Activated CD4-positive, alpha-beta T cell treated with anti-CD3 and anti-CD28 coated beads, Interleukin-2, amount 50 U/mL, for 48 hours (primary cell): ENCODE measurements around the gene SMG9.

ENCODE experiments used
- DNase-seq, 2 experiments: peaks; one replicate each; pipeline ENCODE4 v3.0.0-alpha.2; 2020

The SMG9 gene

GRCh38 chr19:43754503-43755255, at the start of gene SMG9:
SMG9 (minus strand) TSS chr19:43754962; CDS start chr19:43750741, 4,221 bp downstream.
- DNase-seq: peak; percentile 97

- DNase-seq: no peak
Observed at GRCh38 chr19:43804432-43804831, 49.7 kb upstream of the SMG9 start.

GRCh38 chr19:43802216-43802951, 47.6 kb upstream of the SMG9 start, which contains the start of gene LYPD5:
LYPD5 (minus strand) TSS chr19:43802447; CDS start chr19:43802380, 67 bp downstream.
- DNase-seq: no peak

- DNase-seq: no peak
Observed at GRCh38 chr19:43799502-43800142, 44.9 kb upstream of the SMG9 start.

- DNase-seq: peak; percentile 68 to 78
Observed at GRCh38 chr19:43798546-43799409, 44.0 kb upstream of the SMG9 start.

GRCh38 chr19:43798026-43798545, 43.3 kb upstream of the SMG9 start:
- no peak for DNase-seq

GRCh38 chr19:43797556-43797955, 42.8 kb upstream of the SMG9 start:
- no peak for DNase-seq

GRCh38 chr19:43797118-43797517, 42.4 kb upstream of the SMG9 start:
- DNase-seq: no peak

- DNase-seq: no peak
Observed at GRCh38 chr19:43790587-43790986, 35.8 kb upstream of the SMG9 start.

GRCh38 chr19:43789029-43789428, 34.3 kb upstream of the SMG9 start:
- peak in 1 of 2 experiments; percentile 22 for DNase-seq

- DNase-seq: no peak
Observed at GRCh38 chr19:43786665-43787064, 31.9 kb upstream of the SMG9 start.

GRCh38 chr19:43784981-43785808, 30.4 kb upstream of the SMG9 start:
- DNase-seq: peak; percentile 56 to 68

- peak; percentile 78 to 83 for DNase-seq
Observed at GRCh38 chr19:43784241-43784980, 29.6 kb upstream of the SMG9 start.

GRCh38 chr19:43783636-43784035, 28.9 kb upstream of the SMG9 start:
- DNase-seq: no peak

- peak; percentile 13 to 20 for DNase-seq
Observed at GRCh38 chr19:43782689-43783231, 28.0 kb upstream of the SMG9 start.

GRCh38 chr19:43782311-43782660, 27.5 kb upstream of the SMG9 start:
- peak; percentile 26 to 36 for DNase-seq

- DNase-seq: peak; percentile 47 to 61
Observed at GRCh38 chr19:43781630-43782310, 27.0 kb upstream of the SMG9 start.

- DNase-seq: peak; percentile 78 to 83
Observed at GRCh38 chr19:43780706-43781525, 26.2 kb upstream of the SMG9 start, which contains the start of gene KCNN4. KCNN4 (minus strand) TSS chr19:43780973; CDS start chr19:43780861, 112 bp downstream.

- DNase-seq: peak in 1 of 2 experiments; percentile 24
Observed at GRCh38 chr19:43779820-43780219, 25.1 kb upstream of the SMG9 start.
